HG02588 (cell line): ENCODE results near the gene PERM1.
"Not testable (repeated sequence)": the region's sequence is repeated elsewhere in the genome, so short reads cannot be mapped to it uniquely, and the experiment has no call there.

Experiments used
- ATAC-seq: cut with Tn5 transposase; IDR thresholded peaks from one replicate; pipeline ENCODE4 v1.9.1; 2021; ENCODE audit warnings: mild to moderate bottlenecking, moderate library complexity; ENCODE audit not compliant: unreplicated experiment

The PERM1 gene

GRCh38 chr1:1017397-1018320 lies 35.8 kb upstream of the PERM1 start:
- ATAC-seq = not testable (repeated sequence)

GRCh38 chr1:1014799-1015681 lies 33.1 kb upstream of the PERM1 start:
- no peak for ATAC-seq

- no peak for ATAC-seq
These were observed 32.2 kb upstream of the PERM1 start for GRCh38 chr1:1013922-1014648.

- ATAC-seq = peak; percentile 75
These were observed 31.4 kb upstream of the PERM1 start, which contains the start of gene ISG15 for GRCh38 chr1:1013105-1013921. ISG15 (plus strand) TSS chr1:1013497; CDS start chr1:1013574, 77 bp downstream.

GRCh38 chr1:1012736-1013104 lies 30.8 kb upstream of the PERM1 start:
- ATAC-seq = not testable (repeated sequence)

- no peak for ATAC-seq
These were observed 29.6 kb upstream of the PERM1 start for GRCh38 chr1:1011396-1011949.

GRCh38 chr1:1010131-1010530 lies 28.2 kb upstream of the PERM1 start:
- ATAC-seq = not testable (repeated sequence)

- ATAC-seq = no peak
These were observed 24.6 kb upstream of the PERM1 start for GRCh38 chr1:1006305-1007159.

- no peak for ATAC-seq
These were observed 23.9 kb upstream of the PERM1 start for GRCh38 chr1:1005774-1006304.

GRCh38 chr1:1004780-1005697 lies 23.1 kb upstream of the PERM1 start:
- ATAC-seq = no peak

- no peak for ATAC-seq
These were observed 22.5 kb upstream of the PERM1 start for GRCh38 chr1:1004420-1004779.

GRCh38 chr1:1003618-1004419 lies 21.9 kb upstream of the PERM1 start:
- no peak for ATAC-seq

GRCh38 chr1:1001057-1001783 lies 19.3 kb upstream of the PERM1 start:
- ATAC-seq = no peak

GRCh38 chr1:1000357-1001056 lies 18.6 kb upstream of the PERM1 start:
- no peak for ATAC-seq

GRCh38 chr1:999725-1000356 lies 17.9 kb upstream of the PERM1 start, which contains the start of gene HES4:
HES4 (minus strand) TSS chr1:1000097; CDS start chr1:999973, 124 bp downstream.
- no peak for ATAC-seq
